T-cell (primary cell): ENCODE results near the gene CSGALNACT2. TPM values are rescaled to one million over a fixed set of nuclear protein-coding genes. Genes with fewer than 3 reads are reported as not detected.

Experiments used
- ATAC-seq, 4 experiments: fragments of 200-7000 bp in 3 of 4; fragments of 150-1000 bp in 1 of 4; cut with Tn5 transposase; replicated peaks in 1 of 4; 1 replicate in 3 of 4; 2 replicates in 1 of 4; pipeline ENCODE4 v1.10.0; 2021; ENCODE audit warnings: moderate library complexity in 3 of 4, mild to moderate bottlenecking in 2 of 4, moderate number of reproducible peaks in 1 of 4
- CTCF ChIA-PET, 2 donors: fragments of 300-600 bp; sonication (Branson Sonifier 250); formaldehyde crosslinking; loops; one replicate each; lab custom pipeline; 2022; ENCODE audit warnings: antibody characterized with exemption in 2 of 2; lab: Charles Lee
- POLR2A ChIA-PET, 2 donors: fragments of 300-600 bp; sonication (Branson Sonifier 250); formaldehyde crosslinking; loops; one replicate each; lab custom pipeline; 2022; ENCODE audit warnings: antibody characterized with exemption in 2 of 2; lab: Charles Lee
- DNase-seq, 35 experiments: peaks; one replicate each; pipeline versions ENCODE4 v3.0.0 to v3.0.0-alpha.2; 2013 to 2023
- H3K27ac ChIP-seq: one replicate; pipeline ENCODE4 v1.5.1; 2013; ENCODE audit warnings: low read length
- H3K27me3 ChIP-seq, 2 experiments: replicated peaks in 1 of 2; 1 replicate in 1 of 2; 2 replicates in 1 of 2; pipeline versions ENCODE4 v1.6.1 to v1.7.0; 2013; ENCODE audit warnings: low read length in 1 of 2, mixed read lengths in 1 of 2; ENCODE audit not compliant: control insufficient read depth in 2 of 2, insufficient read depth in 2 of 2; ENCODE audit errors: extremely low read depth in 1 of 2
- H3K36me3 ChIP-seq, 2 donors: 1 replicate in 1 of 2; 2 replicates in 1 of 2; pipeline versions ENCODE4 v1.6.1 to v1.7.0; 2013; ENCODE audit warnings: low read length in 1 of 2; ENCODE audit not compliant: control insufficient read depth in 2 of 2, insufficient read depth in 1 of 2; ENCODE audit errors: extremely low read depth in 1 of 2
- H3K4me1 ChIP-seq, 2 experiments: 1 replicate in 1 of 2; 2 replicates in 1 of 2; pipeline versions ENCODE4 v1.6.1 to v1.7.0; 2013; ENCODE audit warnings: low read length in 2 of 2, mixed read lengths in 1 of 2; ENCODE audit not compliant: insufficient read depth in 2 of 2, control insufficient read depth in 1 of 2; ENCODE audit errors: extremely low read depth in 1 of 2
- H3K4me3 ChIP-seq, 2 donors: 1 replicate in 1 of 2; 2 replicates in 1 of 2; pipeline versions ENCODE4 v1.5.1 to v1.7.0; 2013; ENCODE audit warnings: mild to moderate bottlenecking in 2 of 2, low read length in 1 of 2, moderate library complexity in 1 of 2; ENCODE audit not compliant: control insufficient read depth in 1 of 2; ENCODE audit errors: extremely low read depth in 1 of 2
- H3K9me3 ChIP-seq: 2 replicates; pipeline ENCODE4 v1.7.0; 2013
- H3K27ac Mint-ChIP-seq, 2 donors: one replicate each; pipeline ENCODE4 v1.8.0; 2020 to 2021; ENCODE audit warnings: mild to moderate bottlenecking in 2 of 2, mixed read lengths in 2 of 2
- H3K27me3 Mint-ChIP-seq, 2 donors: one replicate each; pipeline ENCODE4 v1.8.0; 2021 to 2022; ENCODE audit warnings: mixed read lengths in 2 of 2
- H3K36me3 Mint-ChIP-seq: one replicate; pipeline ENCODE4 v1.8.0; 2021; ENCODE audit warnings: mixed read lengths
- H3K4me1 Mint-ChIP-seq, 3 donors: one replicate each; pipeline ENCODE4 v1.8.0; 2020 to 2022; ENCODE audit warnings: mixed read lengths in 3 of 3, mild to moderate bottlenecking in 1 of 3
- H3K4me3 Mint-ChIP-seq, 3 donors: one replicate each; pipeline ENCODE4 v1.8.0; 2020 to 2022; ENCODE audit warnings: mild to moderate bottlenecking in 3 of 3, mixed read lengths in 3 of 3, moderate library complexity in 3 of 3
- H3K9me3 Mint-ChIP-seq, 3 donors: one replicate each; pipeline ENCODE4 v1.8.0; 2020 to 2022; ENCODE audit warnings: mixed read lengths in 3 of 3
- WGBS: methylation state at CpG from one replicate; pipeline ENCODE4 v1.1.5; 2013; ENCODE audit warnings: missing lambda C conversion rate; ENCODE audit not compliant: insufficient coverage; 5-methylcytosine and 5-hydroxymethylcytosine counted together
- total RNA-seq, 35 experiments: library from RNA in 6 of 35; stranded (reverse) in 6 of 35; fragments of 120-200 nt in 1 of 35; gene quantifications; one replicate each; pipeline versions ENCODE4 v1.2.1 to v1.2.4 and lab custom pipeline; 2013 to 2026

Gene CSGALNACT2, protein sequence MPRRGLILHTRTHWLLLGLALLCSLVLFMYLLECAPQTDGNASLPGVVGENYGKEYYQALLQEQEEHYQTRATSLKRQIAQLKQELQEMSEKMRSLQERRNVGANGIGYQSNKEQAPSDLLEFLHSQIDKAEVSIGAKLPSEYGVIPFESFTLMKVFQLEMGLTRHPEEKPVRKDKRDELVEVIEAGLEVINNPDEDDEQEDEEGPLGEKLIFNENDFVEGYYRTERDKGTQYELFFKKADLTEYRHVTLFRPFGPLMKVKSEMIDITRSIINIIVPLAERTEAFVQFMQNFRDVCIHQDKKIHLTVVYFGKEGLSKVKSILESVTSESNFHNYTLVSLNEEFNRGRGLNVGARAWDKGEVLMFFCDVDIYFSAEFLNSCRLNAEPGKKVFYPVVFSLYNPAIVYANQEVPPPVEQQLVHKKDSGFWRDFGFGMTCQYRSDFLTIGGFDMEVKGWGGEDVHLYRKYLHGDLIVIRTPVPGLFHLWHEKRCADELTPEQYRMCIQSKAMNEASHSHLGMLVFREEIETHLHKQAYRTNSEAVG
- total RNA-seq = 10 to 100 TPM; 36.5 to 46.1 (median 41.9) TPM
- total RNA-seq (2013) = 31.8 TPM
- total RNA-seq (lab: John Stamatoyannopoulos, UW) = 31.1 to 195 (median 109) reads per million in 29 experiments

- Histone ChIP-seq H3K27ac (peak within 1 kb of the TSS; percentile 90), H3K4me3 (peak within 1 kb of the TSS; percentile 88 to 94), H3K27me3 (no peaks in the 10 kb centered on the region), H3K9me3 (no peaks in the 10 kb centered on the region), H3K36me3 (no peaks in the 10 kb centered on the region), H3K4me1 (peaks cover 28 to 34% of the 10 kb centered on the region in 2 experiments)
- Mint-ChIP-seq H3K27ac (peak within 1 kb of the TSS; percentile 98 to 99), H3K4me1 (peaks cover 50 to 63% (median 56%) of the 10 kb centered on the region in 3 donors), H3K27me3 (no peaks in the 10 kb centered on the region), H3K36me3 (peaks cover 3% of the 10 kb centered on the region), H3K4me3 (peak within 1 kb of the TSS; percentile 92 to 99 (median 97)), H3K9me3 (no peaks in the 10 kb centered on the region)
- peak; percentile 78 to 93 (median 87) for DNase-seq
- ChIA-PET POLR2A (interaction anchor here in 1 of 2 donors (0.6 to 1.7 kb wide), 6 partner anchors 9 to 299 kb away, joined by 3 to 6 read pairs (median 4); partner anchors contain the start of gene ZNF487), CTCF (interaction anchor here in 1 of 2 donors (1.1 to 1.9 kb wide), 2 partner anchors 13 to 67 kb away, joined by 3 to 6 read pairs; no protein-coding TSS in a partner anchor)
- peak; percentile 75 to 80 (median 79) for ATAC-seq
- WGBS = under 1% methylated on average over 87 of the region's 93 CpGs
These were observed at the start of gene CSGALNACT2 for GRCh38 chr10:43138021-43138756. CSGALNACT2 (plus strand) TSS chr10:43138445; CDS start chr10:43155150, 16,705 bp downstream.

- H3K27me3 Mint-ChIP-seq = peaks cover 12 to 15% of the 10 kb centered on the region in 2 donors
- ATAC-seq = no peak
- ChIA-PET POLR2A (no interaction called here), CTCF (interaction anchor here in 1 of 2 donors (0.5 kb wide), 1 partner anchor 289 kb away, joined by 4 read pairs; no protein-coding TSS in a partner anchor)
- H3K4me1 ChIP-seq = no peaks in the 10 kb centered on the region
- no peak for DNase-seq
- no peak overlapping the region for H3K27ac ChIP-seq
- H3K36me3 ChIP-seq = no peaks in the 10 kb centered on the region
- no peak overlapping the region for H3K4me3 ChIP-seq
- no peaks in the 10 kb centered on the region for H3K9me3 Mint-ChIP-seq
- WGBS = 83% methylated on average over 8 of the region's 10 CpGs
- H3K9me3 ChIP-seq = no peaks in the 10 kb centered on the region
- H3K4me1 Mint-ChIP-seq = no peaks in the 10 kb centered on the region
- H3K4me3 Mint-ChIP-seq = no peak overlapping the region
- no peak overlapping the region for H3K27ac Mint-ChIP-seq
- H3K27me3 ChIP-seq = peaks cover 0 to 39% of the 10 kb centered on the region in 2 experiments
- no peaks in the 10 kb centered on the region for H3K36me3 Mint-ChIP-seq
These were observed 48.7 kb upstream of the CSGALNACT2 start for GRCh38 chr10:43089519-43089918.

DNA sequence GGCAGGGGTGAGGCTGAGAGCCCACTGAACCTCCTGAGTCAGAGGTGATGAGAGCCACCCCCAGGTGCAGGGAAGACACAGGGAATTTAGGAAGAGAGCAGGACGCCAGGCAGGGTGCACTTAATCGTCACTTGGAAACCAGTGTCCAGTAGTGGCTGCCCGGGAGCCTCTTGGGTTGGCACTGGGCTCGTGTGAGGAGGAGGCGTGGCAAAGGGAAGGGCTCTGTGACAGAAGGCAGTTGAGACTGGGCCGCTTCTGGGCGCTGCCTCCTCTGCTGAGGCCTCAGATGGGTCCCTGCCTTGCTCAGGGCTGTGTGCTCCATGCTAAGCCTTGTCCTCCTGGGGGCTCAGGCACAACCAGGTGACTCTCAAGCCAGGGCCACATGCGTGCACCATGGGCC, 48.1 kb upstream of the CSGALNACT2 start:
- no peaks in the 10 kb centered on the region for H3K4me1 Mint-ChIP-seq
- H3K27me3 Mint-ChIP-seq = peaks cover 10 to 15% of the 10 kb centered on the region in 2 donors
- no peak overlapping the region for H3K27ac Mint-ChIP-seq
- ATAC-seq (no peak), DNase-seq (no peak)
- Histone ChIP-seq H3K9me3 (no peaks in the 10 kb centered on the region), H3K4me3 (no peak overlapping the region), H3K27me3 (peaks cover 0 to 34% of the 10 kb centered on the region in 2 experiments), H3K4me1 (no peaks in the 10 kb centered on the region), H3K36me3 (no peaks in the 10 kb centered on the region), H3K27ac (no peak overlapping the region)
- H3K4me3 Mint-ChIP-seq = no peak overlapping the region
- H3K36me3 Mint-ChIP-seq = no peaks in the 10 kb centered on the region
- ChIA-PET CTCF (interaction anchor here in 1 of 2 donors (0.5 kb wide), 1 partner anchor 290 kb away, joined by 4 read pairs; no protein-coding TSS in a partner anchor), POLR2A (no interaction called here)
- H3K9me3 Mint-ChIP-seq = no peaks in the 10 kb centered on the region
- WGBS = 93% methylated on average over 4 of the region's 8 CpGs

GRCh38 chr10:43090664-43091063, 47.6 kb upstream of the CSGALNACT2 start:
- no peaks in the 10 kb centered on the region for H3K4me1 ChIP-seq
- H3K9me3 ChIP-seq = no peaks in the 10 kb centered on the region
- no peak overlapping the region for H3K27ac Mint-ChIP-seq
- H3K27me3 Mint-ChIP-seq = peaks cover 10 to 15% of the 10 kb centered on the region in 2 donors
- no peak overlapping the region for H3K4me3 Mint-ChIP-seq
- POLR2A ChIA-PET = no interaction called here
- peaks cover 0 to 29% of the 10 kb centered on the region in 2 experiments for H3K27me3 ChIP-seq
- no peaks in the 10 kb centered on the region for H3K36me3 Mint-ChIP-seq
- H3K4me1 Mint-ChIP-seq = no peaks in the 10 kb centered on the region
- 90% methylated on average over 10 of the region's 10 CpGs for WGBS
- DNase-seq = no peak
- no peaks in the 10 kb centered on the region for H3K36me3 ChIP-seq
- H3K27ac ChIP-seq = no peak overlapping the region
- no peaks in the 10 kb centered on the region for H3K9me3 Mint-ChIP-seq
- no peak overlapping the region for H3K4me3 ChIP-seq
- ATAC-seq = no peak
- CTCF ChIA-PET = no interaction called here

DNA sequence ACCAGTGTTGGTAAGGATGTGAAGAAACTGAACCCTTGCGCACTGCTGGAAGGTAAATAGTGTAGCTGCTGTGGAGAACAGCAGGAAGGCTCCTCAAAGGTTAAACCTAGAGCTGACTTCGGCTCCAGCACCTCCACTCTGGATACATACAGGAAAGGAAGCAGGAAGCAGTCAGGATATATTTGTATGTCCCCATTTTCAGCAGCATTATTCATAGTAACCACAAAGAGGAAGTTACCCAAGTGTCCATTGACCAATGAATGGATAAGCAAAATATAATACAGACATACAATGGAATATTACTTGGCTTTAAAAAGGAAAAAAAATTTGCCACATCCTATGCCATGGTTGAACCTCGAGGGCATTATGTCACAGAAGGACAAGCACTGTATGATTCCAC, 46.4 kb upstream of the CSGALNACT2 start:
- 50% methylated on average over 1 of the region's 3 CpGs for WGBS
- H3K27me3 ChIP-seq = peaks cover 0 to 22% of the 10 kb centered on the region in 2 experiments
- peaks cover 10 to 15% of the 10 kb centered on the region in 2 donors for H3K27me3 Mint-ChIP-seq
- no peaks in the 10 kb centered on the region for H3K36me3 Mint-ChIP-seq
- no peaks in the 10 kb centered on the region for H3K9me3 ChIP-seq
- no peak overlapping the region for H3K4me3 ChIP-seq
- POLR2A ChIA-PET = no interaction called here
- no peak for DNase-seq
- no peak for ATAC-seq
- H3K9me3 Mint-ChIP-seq = no peaks in the 10 kb centered on the region
- H3K4me3 Mint-ChIP-seq = no peak overlapping the region
- no peaks in the 10 kb centered on the region for H3K4me1 ChIP-seq
- CTCF ChIA-PET = no interaction called here
- no peak overlapping the region for H3K27ac ChIP-seq
- H3K27ac Mint-ChIP-seq = no peak overlapping the region
- H3K4me1 Mint-ChIP-seq = no peaks in the 10 kb centered on the region
- no peaks in the 10 kb centered on the region for H3K36me3 ChIP-seq
